Measurements from ENCODE around the gene TMEM178B. TPM values are rescaled to one million over a fixed set of nuclear protein-coding genes. Genes with fewer than 3 reads are reported as not detected.
"Not testable (repeated sequence)": the region's sequence is repeated elsewhere in the genome, so short reads cannot be mapped to it uniquely, and the experiment has no call there.

Gene TMEM178B
- total RNA-seq, 1 donor, result 0.09 TPM

GRCh38 chr7:141193066-141193465 is 119.2 kb downstream of the TMEM178B start:
- no peak overlapping the region for H3K4me3 ChIP-seq (ENCODE audit: low read depth, low read length)
- TF ChIP-seq CTCF (IDR thresholded peaks at IDR 0.05; ENCODE audit: insufficient read depth, low read length), result no peak
- no peak for DNase-seq (ENCODE audit: low read depth)

GRCh38 chr7:141195722-141196121 is 121.9 kb downstream of the TMEM178B start:
- H3K4me3 ChIP-seq (ENCODE audit: low read depth, low read length); DNase-seq (ENCODE audit: low read depth): not testable (repeated sequence)

GRCh38 chr7:141198194-141198958 is 124.5 kb downstream of the TMEM178B start:
- TF ChIP-seq CTCF (IDR thresholded peaks at IDR 0.05; ENCODE audit: insufficient read depth, low read length), result no peak
- DNase-seq (ENCODE audit: low read depth), result no peak
- no peak overlapping the region for H3K4me3 ChIP-seq (ENCODE audit: low read depth, low read length)

- H3K4me3 ChIP-seq (ENCODE audit: low read depth, low read length), result no peak overlapping the region
- no peak for DNase-seq (ENCODE audit: low read depth)
- TF ChIP-seq CTCF (IDR thresholded peaks at IDR 0.05; ENCODE audit: insufficient read depth, low read length), result no peak
Measured at GRCh38 chr7:141200191-141201108, 126.6 kb downstream of the TMEM178B start.

- no peak for DNase-seq (ENCODE audit: low read depth)
- no peak for TF ChIP-seq CTCF (IDR thresholded peaks at IDR 0.05; ENCODE audit: insufficient read depth, low read length)
Measured at GRCh38 chr7:141201145-141201885, 127.5 kb downstream of the TMEM178B start.

GRCh38 chr7:141202535-141202934 is 128.7 kb downstream of the TMEM178B start:
- no peak for DNase-seq (ENCODE audit: low read depth)
- no peak for TF ChIP-seq CTCF (IDR thresholded peaks at IDR 0.05; ENCODE audit: insufficient read depth, low read length)
- H3K4me3 ChIP-seq (ENCODE audit: low read depth, low read length), result no peak overlapping the region

More at GRCh38 chr7:141201145-141201885, 127.5 kb downstream of the TMEM178B start:
- H3K4me3 ChIP-seq (ENCODE audit: low read depth, low read length), result no peak overlapping the region

Measured in fibroblast of the aortic adventitia (primary cell).